PFSK-1 (cell line): ENCODE measurements around the gene CFAP299.

Experiments
- POLR2AphosphoS5 ChIP-seq: IDR thresholded peaks from 2 replicates; pipeline ENCODE4 v1.6.1; 2012; ENCODE audit warnings: low read depth, mild to moderate bottlenecking, control low read depth, low read length, moderate library complexity
- REST ChIP-seq, 2 experiments: IDR thresholded peaks; 2 replicates each; pipeline versions ENCODE4 v1.6.1 to v1.8.0; 2011 to 2012; ENCODE audit warnings: low read depth in 2 of 2, low read length in 2 of 2, control low read depth in 1 of 2, inconsistent platforms in 1 of 2, mild to moderate bottlenecking in 1 of 2, moderate library complexity in 1 of 2; ENCODE audit not compliant: insufficient read depth in 1 of 2
- TAF1 ChIP-seq: IDR thresholded peaks from 2 replicates; pipeline ENCODE4 v1.6.1; 2012; ENCODE audit warnings: low read length, control low read depth, borderline replicate concordance; ENCODE audit not compliant: insufficient read depth

- TF ChIP-seq POLR2AphosphoS5, result no peak
- no peak for TF ChIP-seq TAF1
- TF ChIP-seq REST (IDR thresholded peaks at IDR 0.05; ENCODE audit: insufficient read depth in 1 of 2, low read depth in 2 of 2, low read length in 2 of 2), result no peak
These were observed 396.5 kb downstream of the CFAP299 start for GRCh38 chr4:80732010-80732409.
